Fibroblast of the conjunctiva (primary cell): ENCODE measurements around the gene TOLLIP.
A peak's percentile ranks its signal among the peaks of the same experiment; 100 is the strongest.

Experiments used
- DNase-seq: peaks from one replicate; pipeline ENCODE4 v3.0.0-alpha.2; 2010; ENCODE audit warnings: low read depth

Gene TOLLIP

DNA sequence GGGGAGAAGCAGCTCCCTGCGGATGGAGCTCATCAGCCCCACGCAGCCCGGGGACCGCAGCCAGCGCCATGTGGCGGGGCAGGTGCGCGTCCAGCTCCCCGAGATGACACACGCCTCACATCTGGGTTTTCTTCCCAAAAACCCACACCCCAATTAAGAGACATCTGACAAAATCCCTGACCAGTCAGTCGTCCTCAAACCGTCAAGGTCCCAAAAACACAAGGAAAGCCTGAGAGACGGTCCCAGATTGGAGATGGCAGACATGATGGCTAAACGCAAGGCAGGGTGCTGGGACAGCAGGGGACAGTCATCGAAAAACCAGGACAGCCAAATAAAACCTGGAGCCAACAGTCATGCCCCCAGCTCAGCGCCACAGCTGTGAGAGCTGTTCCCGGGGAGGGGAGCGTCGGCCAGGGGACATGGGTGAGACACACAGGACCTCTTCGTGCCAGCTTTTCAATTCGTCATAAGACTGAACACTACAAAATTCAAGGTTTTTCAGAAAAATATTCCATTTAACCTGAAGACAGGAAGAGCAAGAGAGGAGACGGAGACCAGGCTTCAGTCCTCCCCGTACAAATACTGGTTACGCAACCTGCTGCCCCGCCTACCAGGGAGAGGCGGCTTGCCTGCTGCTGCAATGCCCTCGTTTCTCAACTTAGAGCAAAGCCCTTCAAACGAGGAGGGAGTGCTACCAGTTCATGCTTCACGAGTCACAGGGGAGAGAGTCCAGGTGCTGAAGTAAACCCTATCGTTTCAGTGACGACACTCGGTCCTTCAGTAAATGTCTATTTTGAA lies 10.5 kb downstream of the TOLLIP start:
- peak; percentile 63 for DNase-seq

- DNase-seq, result no peak
Measured at GRCh38 chr11:1297576-1298473, 11.6 kb downstream of the TOLLIP start.

DNA sequence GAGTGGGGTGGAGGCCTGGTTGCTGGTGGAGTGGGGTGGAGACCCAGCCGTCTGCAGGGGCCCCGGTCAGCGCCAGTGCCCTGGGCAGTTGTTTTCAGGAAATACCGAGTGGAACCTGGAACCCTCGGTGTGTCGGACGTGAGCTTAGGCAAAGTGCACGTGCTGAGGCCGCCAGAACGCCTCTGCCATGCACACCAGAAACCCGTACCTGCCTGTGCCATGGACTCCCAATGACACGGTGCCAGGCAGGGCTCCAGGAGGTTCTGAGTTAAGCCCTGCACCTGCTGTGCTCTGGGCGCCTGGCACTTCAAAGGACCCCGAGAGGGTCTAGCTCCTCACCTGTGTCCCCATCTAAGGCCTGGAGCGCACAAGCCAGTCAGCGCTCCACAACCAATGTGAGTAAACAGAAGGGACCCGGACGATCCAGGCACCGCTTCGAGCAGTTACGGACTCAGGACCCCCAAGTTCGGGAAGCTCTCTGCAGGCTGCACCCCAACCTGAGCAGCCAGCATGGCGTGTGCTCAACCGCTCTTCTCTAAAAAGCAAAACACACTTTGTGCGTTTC lies 12.3 kb downstream of the TOLLIP start:
- DNase-seq, result no peak

DNA sequence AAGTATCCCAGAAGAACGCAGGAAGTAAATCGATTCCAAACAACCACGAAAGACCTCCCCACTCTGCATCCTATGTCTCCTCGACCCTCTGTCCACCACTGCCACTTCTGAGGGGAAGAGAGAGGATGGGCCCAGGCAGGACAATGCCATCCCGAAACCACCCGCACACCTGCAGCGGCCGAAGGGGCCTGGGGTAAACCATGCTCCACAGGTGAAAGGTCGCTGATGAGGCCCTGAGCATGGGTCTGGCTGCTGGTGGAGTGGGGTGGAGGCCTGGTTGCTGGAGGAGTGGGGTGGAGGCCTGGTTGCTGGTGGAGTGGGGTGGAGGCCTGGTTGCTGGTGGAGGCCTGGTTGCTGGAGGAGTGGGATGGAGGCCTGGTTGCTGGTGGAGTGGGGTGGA lies 13.1 kb downstream of the TOLLIP start:
- no peak for DNase-seq

GRCh38 chr11:1295591-1295990 lies 13.8 kb downstream of the TOLLIP start:
- no peak for DNase-seq

GRCh38 chr11:1295086-1295485 lies 14.3 kb downstream of the TOLLIP start:
- no peak for DNase-seq

DNA sequence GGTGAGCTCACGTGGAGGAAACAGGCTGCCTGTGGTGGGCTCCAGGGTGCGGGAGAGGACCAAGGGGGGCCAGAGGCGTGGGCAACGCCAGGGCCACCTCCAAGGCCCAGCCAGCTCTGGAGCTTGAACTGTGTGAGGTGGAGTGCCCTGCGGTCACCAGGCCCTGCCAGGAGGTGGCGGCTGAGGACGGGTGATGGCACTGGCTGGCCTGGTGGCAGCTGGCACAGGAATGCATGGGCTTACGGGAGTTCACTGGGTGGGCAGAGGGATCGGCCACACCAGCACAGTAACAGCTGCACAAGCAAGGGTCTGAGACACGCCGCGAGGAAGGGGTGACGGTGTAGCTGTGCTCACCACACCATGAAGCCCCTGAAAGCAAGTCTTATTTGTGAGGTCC lies 15.8 kb downstream of the TOLLIP start:
- no peak for DNase-seq

DNA sequence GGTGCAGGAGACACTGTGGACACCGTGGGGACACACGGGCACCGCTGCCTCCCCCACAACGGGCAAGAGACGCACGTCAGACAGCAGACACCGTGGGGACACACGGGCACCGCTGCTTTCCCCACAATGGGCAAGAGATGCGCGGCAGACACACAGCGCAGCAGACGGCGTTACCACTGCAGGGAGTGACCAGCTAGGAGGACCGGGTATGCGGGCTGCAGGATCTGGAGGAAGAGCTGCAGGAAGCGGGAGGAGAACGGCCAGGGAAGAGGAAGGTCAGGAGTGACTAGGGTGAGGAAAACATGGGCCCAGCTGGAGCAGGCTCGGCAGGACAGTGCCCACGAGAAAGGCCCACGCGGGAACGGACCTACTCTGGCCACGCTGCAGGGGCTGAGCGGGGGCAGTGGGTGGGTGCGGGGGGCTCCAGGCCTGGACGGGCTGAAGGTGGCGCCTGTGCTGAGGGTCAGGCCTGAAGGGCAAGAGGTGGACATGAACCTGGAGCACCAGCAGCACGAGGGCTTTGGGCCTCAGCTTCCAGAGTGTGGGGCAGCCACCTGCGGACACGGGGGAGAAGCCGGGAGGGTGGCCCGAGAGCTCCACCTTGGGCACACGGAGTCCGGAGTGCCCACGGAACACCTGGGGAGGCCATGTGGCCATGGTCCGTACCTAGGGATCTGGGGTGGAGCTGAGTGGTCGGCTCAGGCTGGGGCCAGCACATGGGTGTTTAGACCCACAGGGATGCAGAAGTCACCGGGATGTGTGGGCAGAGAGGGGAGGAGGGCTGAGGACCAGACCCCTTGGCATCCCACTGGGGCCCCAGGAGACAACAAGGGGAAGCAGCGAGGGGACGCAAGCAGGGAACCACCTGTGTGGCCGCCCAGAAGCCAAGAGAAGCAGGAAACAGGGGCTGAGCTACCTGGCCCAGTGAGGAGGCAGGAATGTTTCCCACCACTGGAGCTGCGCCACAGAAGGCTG lies 16.5 kb downstream of the TOLLIP start:
- DNase-seq, result no peak

DNA sequence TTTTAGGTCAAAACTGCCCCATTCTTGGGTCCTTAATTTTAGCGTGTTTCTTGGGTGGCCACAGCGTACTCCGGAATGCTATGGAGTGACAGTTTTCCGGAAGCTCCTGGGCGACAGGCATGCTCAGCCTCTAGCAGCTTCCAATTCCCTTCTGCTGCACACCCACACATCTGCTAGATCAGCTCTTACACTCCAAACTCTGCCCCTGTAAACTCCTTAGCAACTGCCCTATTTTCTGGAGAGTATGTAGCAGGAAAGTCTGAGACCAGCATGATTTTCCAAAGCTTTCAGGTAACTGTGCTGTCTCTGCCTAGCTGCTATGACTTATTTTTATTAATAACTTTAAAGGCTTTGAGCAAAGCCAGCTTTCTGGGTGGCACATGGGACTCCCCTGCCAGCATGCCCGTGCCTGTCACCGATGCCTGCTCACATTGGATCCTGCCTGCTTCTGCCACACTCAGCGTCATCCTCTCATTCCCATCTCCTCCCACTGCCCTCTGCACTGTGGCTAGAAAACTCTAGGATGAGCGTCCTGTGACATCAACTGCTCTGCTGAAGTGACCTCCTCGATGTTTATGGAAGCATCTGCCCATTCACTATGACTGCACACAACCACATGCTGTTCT lies 17.3 kb downstream of the TOLLIP start:
- DNase-seq, result no peak

- DNase-seq, result no peak
Measured at GRCh38 chr11:1291295-1292017, 18.0 kb downstream of the TOLLIP start.

DNA sequence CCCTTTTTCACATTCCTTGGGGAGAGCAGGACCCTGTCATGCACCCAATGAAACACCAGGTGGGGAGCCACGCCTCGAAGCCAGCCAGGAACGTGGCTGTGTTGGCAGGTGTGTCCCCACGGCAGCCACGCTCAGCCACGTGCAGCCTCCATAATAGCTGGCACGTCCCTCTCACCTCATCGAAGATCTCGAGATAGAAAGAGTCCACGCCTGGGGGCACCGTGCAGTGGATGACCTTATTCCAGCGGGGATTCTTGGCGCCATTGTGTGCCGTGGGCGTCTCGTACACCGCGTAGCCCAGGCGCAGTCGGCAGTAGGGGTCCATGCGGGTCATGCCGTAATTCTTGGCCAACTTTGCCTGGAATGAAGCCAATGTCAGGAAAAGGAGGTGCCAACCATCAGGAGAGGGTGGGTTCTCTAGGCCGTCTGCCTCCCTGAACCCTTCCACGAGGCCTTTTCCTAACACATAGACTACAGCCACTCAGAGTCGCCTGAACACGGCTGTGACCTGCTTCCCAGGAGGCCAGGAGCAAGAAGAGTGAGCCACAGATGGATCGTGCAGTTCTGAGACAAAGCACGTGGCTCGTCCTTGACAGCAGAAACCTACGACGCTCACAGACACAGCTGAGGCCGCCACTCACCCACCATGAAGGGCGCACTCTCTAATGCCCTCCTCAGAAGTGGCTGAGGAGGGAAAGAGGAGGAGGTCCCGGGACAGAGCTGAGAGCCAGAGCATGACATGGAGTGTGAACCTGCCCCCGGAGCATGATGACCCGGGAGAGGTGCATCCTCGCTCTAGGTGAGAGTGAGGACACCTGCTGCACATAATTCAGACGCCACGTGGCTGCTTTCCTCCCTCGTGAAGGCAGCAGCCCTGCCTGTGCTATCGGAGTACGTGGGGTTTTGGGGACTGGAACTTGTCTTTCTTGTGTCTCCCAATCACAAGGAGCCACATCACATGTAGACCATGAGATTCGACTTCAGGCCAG lies 19.1 kb downstream of the TOLLIP start:
- DNase-seq, result no peak

DNA sequence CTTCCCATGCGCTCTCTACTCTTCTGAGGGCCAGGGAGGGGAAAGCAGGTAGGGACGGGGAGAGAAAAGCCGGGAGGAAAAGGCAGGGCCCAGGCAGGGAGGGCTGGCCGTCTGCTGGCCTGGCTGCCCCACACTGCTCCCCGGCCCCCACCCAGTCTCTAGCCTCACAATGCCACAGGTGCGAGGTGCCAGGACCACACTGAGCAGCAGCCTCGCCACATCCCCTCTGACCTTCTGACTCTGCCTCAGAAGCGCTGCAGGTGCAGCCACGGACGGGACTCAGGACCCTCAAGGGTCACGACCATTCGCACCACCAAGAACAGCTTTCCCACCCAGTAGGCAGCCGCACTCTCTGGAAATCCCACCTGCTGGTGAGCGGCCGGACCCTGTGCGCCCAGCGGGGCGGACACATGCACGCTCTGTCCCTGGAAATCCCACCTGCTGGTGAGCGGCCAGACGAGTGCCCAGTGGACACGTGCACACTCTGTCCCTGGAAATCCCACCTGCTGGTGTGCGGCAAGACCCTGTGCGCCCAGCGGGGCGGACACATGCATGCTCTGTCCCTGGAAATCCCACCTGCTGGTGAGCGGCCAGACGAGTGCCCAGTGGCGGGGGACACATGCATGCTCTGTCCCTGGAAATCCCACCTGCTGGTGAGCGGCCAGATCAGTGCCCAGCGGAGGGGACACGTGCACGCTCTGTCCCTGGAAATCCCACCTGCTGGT lies 20.1 kb downstream of the TOLLIP start:
- DNase-seq, result no peak

GRCh38 chr11:1288426-1289151 lies 20.8 kb downstream of the TOLLIP start:
- no peak for DNase-seq

DNA sequence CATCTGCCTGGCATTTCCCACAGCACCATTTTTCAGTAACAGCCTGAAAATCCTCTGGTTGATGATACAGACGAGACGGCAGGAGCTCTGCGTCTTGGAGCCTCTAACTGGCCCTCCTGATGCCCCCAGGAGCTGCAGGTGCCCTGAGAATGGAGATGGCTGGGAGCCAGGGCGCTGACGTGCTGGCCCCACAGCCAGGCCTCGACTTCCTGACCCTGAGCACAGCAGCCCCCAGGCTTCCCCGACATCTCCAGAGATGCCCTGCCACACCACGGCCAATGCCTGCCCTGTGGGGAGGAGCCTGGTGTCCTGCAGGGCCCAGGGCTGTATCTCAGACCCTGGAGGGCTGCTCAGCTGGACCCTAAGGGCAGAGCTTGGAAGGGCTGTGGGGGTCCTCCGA lies 21.5 kb downstream of the TOLLIP start:
- DNase-seq, result no peak

DNA sequence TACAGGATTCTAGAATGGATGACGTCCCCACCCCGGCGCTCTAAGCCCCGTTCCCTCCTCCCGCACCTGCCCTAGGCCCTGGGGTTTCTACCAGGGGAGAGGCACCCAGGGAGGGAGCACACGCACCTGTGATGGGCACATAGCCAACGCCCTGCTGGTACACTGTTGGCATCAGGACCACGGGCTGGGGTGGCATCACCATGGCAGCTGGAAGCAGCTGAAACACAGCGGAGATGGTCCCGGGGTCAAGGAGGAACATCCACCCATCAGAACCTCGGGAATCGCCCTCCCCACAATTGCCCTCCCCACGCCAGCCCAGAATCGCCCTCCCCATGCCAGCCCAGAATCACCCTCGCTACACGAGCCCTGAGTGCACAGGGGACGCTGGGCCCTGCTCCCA lies 23.6 kb downstream of the TOLLIP start:
- DNase-seq, result no peak

GRCh38 chr11:1285316-1285744 lies 24.1 kb downstream of the TOLLIP start:
- no peak for DNase-seq

DNA sequence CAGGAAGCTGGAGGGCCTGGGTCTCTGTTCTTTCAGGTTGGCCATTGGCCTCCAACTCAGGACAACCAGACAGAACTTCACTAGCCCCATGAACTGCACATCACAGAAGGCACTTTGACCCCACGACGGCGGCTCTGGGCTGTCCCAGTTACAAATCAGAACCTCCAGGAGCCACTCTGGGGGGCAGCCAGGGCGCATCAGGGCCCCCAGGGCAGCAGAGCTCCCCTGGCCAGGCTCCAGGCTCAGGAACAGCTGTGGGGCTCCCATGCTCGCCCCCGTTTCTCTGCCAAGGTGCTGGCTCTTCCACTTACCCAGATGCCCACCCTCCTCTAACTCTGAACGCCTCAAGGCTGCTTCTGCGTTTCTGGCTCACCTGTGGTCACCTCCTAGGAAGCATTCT lies 25.5 kb downstream of the TOLLIP start:
- DNase-seq, result no peak

DNA sequence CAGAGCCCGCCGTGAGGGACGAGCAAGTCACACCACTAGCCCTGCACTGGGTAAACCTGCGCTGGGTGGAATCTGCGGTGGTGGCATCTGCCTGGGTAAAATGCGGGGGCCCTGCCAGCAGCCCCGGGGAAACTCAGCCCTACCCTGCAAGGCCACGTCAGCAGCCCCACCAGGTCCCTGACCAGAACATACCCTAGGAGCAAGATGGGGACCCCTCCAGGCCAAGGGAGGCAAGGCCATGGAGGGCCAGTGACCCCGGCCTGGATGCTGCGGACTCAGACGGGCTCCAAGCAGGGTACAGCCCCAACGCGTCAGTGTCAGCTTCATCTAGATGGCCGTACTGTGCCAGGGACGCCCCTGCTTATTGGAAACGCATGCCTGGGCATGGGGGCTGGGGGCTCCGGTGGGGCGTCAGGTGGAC lies 26.3 kb downstream of the TOLLIP start:
- no peak for DNase-seq
